Vagina (tissue), 2 donors: ENCODE measurements around the gene ERCC5.

Source experiments
- CTCF ChIP-seq, 3 experiments: fragments of 450-650 bp in 2 of 3; fragments of 200-600 bp in 1 of 3; sonication (generic) in 1 of 3; IDR thresholded peaks; one replicate each; pipeline ENCODE4 v1.5.1; 2017 to 2019; ENCODE audit warnings: antibody characterized with exemption in 3 of 3, mild to moderate bottlenecking in 2 of 3, moderate library complexity in 2 of 3
- POLR2A ChIP-seq, 2 donors: fragments of 450-650 bp; IDR thresholded peaks; one replicate each; pipeline ENCODE4 v1.6.1; 2017; ENCODE audit warnings: antibody characterized with exemption in 2 of 2, mild to moderate bottlenecking in 2 of 2, moderate library complexity in 2 of 2
- POLR2AphosphoS5 ChIP-seq, 2 donors: sonication (generic); formaldehyde crosslinking; IDR thresholded peaks; one replicate each; pipeline ENCODE4 v1.9.0; 2017; ENCODE audit warnings: antibody characterized with exemption in 2 of 2, mild to moderate bottlenecking in 2 of 2, low read depth in 1 of 2; ENCODE audit not compliant: insufficient read depth in 1 of 2

GRCh38 chr13:102856557-102856956 is 10.7 kb downstream of the ERCC5 start:
- TF ChIP-seq CTCF (IDR thresholded peaks at IDR 0.05) (no peak), POLR2AphosphoS5 (IDR thresholded peaks at IDR 0.05; ENCODE audit: insufficient read depth in 1 of 2, low read depth in 1 of 2) (no peak), POLR2A (IDR thresholded peaks at IDR 0.05) (no peak)
